Stomach smooth muscle (tissue), 2 donors: ENCODE measurements around the gene ADISSP.

Source experiments
- H3K27ac ChIP-seq: one replicate; pipeline ENCODE4 v1.7.0; 2013; ENCODE audit warnings: mild to moderate bottlenecking, low read length, inconsistent platforms
- H3K27me3 ChIP-seq, 2 donors: one replicate each; pipeline ENCODE4 v1.7.0; 2013; ENCODE audit warnings: low read length in 2 of 2; ENCODE audit not compliant: insufficient read depth in 2 of 2, control insufficient read depth in 1 of 2
- H3K36me3 ChIP-seq, 2 donors: one replicate each; pipeline ENCODE4 v1.7.0; 2013; ENCODE audit warnings: low read length in 2 of 2; ENCODE audit not compliant: control insufficient read depth in 2 of 2, insufficient read depth in 2 of 2
- H3K4me1 ChIP-seq: one replicate; pipeline ENCODE4 v1.7.0; 2013; ENCODE audit warnings: low read length; ENCODE audit not compliant: control insufficient read depth, insufficient read depth
- H3K4me3 ChIP-seq, 2 donors: one replicate each; pipeline ENCODE4 v1.7.0; 2013; ENCODE audit warnings: low read length in 2 of 2
- H3K9ac ChIP-seq, 2 donors: one replicate each; pipeline ENCODE4 v1.7.0; 2013; ENCODE audit warnings: low read length in 2 of 2, mild to moderate bottlenecking in 1 of 2
- H3K9me3 ChIP-seq, 2 donors: one replicate each; pipeline ENCODE4 v1.7.0; 2013; ENCODE audit warnings: low read length in 2 of 2; ENCODE audit not compliant: control insufficient read depth in 2 of 2
- donor health status: healthy.
- donor health status: Pancreatic carcinoma.

Gene ADISSP

DNA sequence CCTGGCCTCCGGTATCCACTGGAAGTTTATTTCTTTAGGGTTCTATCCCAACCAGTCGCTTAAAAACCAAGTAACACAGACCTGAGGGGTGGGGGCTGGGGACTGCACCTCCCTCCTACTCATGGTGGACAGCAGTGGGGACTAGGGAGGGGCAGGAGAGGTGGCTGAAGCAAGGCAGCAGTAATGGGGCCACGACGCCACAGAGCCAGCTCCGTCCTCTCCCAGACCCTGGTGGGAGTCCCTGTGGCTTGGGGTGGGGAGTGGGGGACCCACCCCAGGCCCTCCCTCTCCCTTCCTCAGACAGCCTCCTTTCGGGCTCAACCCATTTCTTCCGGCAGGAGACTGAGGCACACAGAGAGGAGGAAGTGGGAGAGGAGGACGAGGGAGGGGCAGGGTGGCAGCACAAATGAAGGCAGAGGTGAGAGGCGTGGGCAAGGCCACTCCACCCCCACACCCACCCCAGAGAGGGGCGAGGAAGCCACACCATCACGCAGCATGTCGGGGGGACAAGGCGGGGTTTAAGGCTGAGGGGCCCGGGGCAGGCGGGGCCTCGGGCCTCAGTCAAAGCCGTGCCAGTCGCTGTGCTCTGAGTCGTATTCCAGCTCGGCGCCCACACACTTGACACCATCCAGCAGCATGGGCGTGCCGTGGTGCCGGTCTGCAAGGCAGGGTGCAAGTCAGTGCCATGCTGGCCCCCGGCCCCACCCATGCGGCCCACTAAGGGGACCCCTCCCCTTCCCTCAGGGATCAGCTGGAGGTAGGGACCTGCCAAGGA, 13.9 kb downstream of the ADISSP start:
- Histone ChIP-seq H3K4me1 (peaks cover 15% of the 10 kb centered on the region), H3K9ac (no peak overlapping the region), H3K36me3 (peaks cover 32 to 38% of the 10 kb centered on the region in 2 donors), H3K4me3 (no peak overlapping the region), H3K27ac (peak overlapping the region; percentile 37), H3K27me3 (no peaks in the 10 kb centered on the region), H3K9me3 (no peaks in the 10 kb centered on the region)

DNA sequence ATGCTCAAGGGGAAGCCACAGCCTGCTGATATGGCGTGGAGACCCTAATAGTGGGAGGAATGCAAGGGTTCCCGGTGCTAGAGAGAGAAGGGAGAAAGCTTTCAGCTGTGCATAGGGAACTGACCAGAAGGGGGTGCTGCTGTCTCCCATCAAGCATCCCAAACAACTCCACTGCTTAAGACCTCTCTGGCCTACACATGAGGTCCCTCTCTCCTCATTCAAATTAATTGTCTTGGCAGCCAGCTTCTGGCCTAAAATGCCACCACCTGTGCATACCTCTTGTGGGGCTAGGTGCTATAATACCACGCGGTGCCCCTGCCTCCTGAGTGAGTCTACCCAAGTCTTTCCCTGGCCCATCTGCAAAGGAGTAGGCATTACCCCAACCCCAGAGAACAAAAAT, 14.5 kb downstream of the ADISSP start:
- Histone ChIP-seq H3K9me3 (no peaks in the 10 kb centered on the region), H3K4me1 (peaks cover 16% of the 10 kb centered on the region), H3K27me3 (no peaks in the 10 kb centered on the region), H3K4me3 (no peak overlapping the region), H3K36me3 (peaks cover 26 to 32% of the 10 kb centered on the region in 2 donors), H3K9ac (no peak overlapping the region), H3K27ac (peak overlapping the region; percentile 37)

DNA sequence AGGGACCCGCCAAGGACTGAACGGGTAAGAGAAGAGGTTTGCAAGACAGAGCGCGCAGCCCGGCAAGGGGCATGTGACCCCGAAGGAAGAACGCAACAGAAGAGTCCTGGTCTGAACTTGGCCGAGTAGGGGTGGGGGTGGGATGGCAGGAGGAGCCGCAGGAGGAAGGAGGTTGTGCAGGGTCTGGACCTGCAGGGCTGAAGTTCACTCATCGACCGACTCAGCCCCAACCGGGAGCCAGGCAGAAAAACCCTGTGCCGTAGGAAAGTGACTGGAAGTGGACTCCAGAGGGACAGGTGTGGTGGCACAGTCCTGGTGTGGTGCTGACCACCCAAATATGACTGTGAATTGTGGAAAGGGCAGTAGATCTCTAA, 15.2 kb downstream of the ADISSP start:
- H3K36me3 ChIP-seq = peaks cover 22 to 28% of the 10 kb centered on the region in 2 donors
- H3K27me3 ChIP-seq = no peaks in the 10 kb centered on the region
- no peak overlapping the region for H3K27ac ChIP-seq
- no peaks in the 10 kb centered on the region for H3K9me3 ChIP-seq
- peaks cover 16% of the 10 kb centered on the region for H3K4me1 ChIP-seq
- peak overlapping the region in 1 of 2 donors; percentile 40 for H3K4me3 ChIP-seq
- no peak overlapping the region for H3K9ac ChIP-seq

DNA sequence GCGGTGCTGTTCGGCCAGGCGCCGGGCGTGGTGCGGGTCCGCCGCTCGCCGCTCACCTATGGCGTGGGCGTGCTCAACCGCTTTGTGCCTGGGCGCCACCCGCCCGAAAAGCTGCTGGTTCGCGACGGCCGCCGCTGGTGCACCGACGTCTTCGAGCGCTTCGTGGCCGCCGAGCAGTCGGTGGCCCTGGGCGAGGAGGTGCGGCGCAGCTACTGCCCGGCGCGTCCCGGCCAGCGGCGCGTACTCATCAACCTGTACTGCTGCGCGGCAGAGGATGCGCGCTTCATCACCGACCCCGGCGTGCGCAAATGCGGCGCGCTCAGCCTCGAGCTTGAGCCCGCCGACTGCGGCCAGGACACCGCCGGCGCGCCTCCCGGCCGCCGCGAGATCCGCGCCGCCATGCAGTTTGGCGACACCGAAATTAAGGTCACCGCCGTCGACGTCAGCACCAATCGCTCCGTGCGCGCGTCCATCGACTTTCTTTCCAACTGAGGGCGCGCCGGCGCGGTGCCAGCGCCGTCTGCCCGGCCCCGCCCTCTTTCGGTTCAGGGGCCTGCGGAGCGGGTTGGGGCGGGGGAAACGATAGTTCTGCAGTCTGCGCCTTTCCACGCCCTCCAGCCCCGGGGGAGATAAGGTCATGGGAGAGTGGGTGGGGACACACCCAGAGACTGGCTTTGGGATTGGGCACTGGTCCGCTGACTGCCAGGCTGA, 15.7 kb downstream of the ADISSP start:
- Histone ChIP-seq H3K27me3 (no peaks in the 10 kb centered on the region), H3K9ac (no peak overlapping the region), H3K4me3 (peak overlapping the region in 1 of 2 donors; percentile 40), H3K4me1 (peaks cover 16% of the 10 kb centered on the region), H3K27ac (no peak overlapping the region), H3K36me3 (peaks cover 22 to 28% of the 10 kb centered on the region in 2 donors), H3K9me3 (no peaks in the 10 kb centered on the region)

DNA sequence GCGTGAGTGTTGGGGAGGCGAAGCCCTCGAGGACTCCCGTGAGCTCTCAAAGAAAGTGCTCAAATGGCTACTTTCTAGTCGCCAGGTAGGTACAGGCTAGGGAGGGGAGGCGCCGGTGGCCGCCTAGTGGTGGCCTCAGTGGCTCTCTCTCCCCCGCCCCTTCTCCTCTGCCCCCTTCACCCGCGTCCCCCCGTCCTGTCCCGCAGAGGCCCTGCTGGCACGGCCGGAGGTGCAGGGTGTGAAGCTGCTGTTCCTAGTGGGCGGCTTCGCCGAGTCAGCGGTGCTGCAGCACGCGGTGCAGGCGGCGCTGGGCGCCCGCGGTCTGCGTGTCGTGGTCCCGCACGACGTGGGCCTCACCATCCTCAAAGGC, 16.3 kb downstream of the ADISSP start:
- no peaks in the 10 kb centered on the region for H3K9me3 ChIP-seq
- peaks cover 16% of the 10 kb centered on the region for H3K4me1 ChIP-seq
- H3K27me3 ChIP-seq = no peaks in the 10 kb centered on the region
- H3K27ac ChIP-seq = no peak overlapping the region
- H3K4me3 ChIP-seq = no peak overlapping the region
- peaks cover 18 to 24% of the 10 kb centered on the region in 2 donors for H3K36me3 ChIP-seq
- H3K9ac ChIP-seq = no peak overlapping the region

DNA sequence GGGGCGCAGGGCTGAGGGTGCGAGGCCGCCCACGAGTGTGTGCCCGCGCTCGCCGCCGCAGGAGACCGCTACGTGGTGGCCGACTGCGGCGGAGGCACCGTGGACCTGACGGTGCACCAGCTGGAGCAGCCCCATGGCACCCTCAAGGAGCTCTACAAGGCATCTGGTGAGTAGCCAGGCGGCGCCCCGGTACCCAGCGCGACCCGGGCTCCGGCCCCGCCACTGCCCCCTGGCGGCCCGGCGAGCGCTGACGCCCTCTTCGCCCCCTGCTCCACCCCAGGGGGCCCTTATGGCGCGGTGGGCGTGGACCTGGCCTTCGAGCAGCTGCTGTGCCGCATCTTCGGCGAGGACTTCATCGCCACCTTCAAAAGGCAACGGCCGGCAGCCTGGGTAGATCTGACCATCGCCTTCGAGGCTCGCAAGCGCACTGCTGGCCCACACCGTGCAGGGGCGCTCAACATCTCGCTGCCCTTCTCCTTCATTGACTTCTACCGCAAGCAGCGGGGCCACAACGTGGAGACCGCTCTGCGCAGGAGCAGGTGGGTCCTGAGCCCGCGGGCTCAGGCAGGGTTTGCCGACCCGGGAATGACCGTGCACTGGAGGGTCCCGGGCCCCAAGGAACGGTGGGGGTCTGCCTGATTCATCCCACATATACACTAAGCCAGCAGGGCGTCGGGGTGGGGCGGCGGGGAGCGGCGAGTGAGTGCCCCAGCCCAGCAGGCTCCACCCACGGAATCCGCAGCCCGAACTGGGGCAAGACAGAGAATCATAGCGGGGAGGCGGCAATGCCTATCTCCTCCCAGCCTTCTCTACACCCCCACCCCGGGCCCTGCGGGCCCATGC, 17.6 kb downstream of the ADISSP start:
- Histone ChIP-seq H3K4me1 (peaks cover 16% of the 10 kb centered on the region), H3K9me3 (no peaks in the 10 kb centered on the region), H3K9ac (no peak overlapping the region), H3K27ac (no peak overlapping the region), H3K27me3 (no peaks in the 10 kb centered on the region), H3K4me3 (no peak overlapping the region), H3K36me3 (peaks cover 10 to 13% of the 10 kb centered on the region in 2 donors)

DNA sequence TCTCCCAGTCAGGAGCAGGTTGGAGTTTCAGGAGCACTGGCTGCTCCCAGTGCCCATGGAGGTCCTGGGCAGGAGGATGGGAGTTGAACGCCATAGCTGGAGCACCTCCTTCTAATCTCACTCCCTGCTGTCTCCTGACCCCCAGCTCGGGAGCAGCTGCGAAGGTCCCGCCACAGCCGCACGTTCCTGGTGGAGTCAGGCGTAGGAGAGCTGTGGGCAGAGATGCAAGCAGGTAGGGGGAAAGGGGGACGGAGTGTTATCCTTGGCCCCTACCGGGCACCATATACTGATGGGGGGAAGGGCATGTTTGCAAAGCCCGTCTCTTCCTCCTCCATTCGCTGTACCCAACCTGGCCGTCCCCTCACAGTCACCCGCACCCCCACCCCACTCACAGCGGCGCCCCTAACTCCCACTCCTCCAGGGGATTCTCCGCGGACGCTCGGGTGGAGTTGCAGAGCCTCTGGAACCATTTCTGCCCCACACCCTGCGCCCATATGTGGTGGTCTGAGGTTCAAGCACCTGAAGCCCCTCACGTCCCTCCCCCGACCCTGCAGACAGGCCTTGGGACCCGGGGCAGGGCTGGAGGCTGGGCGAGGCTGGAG, 18.4 kb downstream of the ADISSP start:
- peaks cover 16% of the 10 kb centered on the region for H3K4me1 ChIP-seq
- peaks cover 3 to 4% of the 10 kb centered on the region in 2 donors for H3K27me3 ChIP-seq
- H3K36me3 ChIP-seq = peaks cover 6 to 10% of the 10 kb centered on the region in 2 donors
- no peak overlapping the region for H3K9ac ChIP-seq
- no peak overlapping the region for H3K27ac ChIP-seq
- H3K4me3 ChIP-seq = no peak overlapping the region
- H3K9me3 ChIP-seq = no peaks in the 10 kb centered on the region

DNA sequence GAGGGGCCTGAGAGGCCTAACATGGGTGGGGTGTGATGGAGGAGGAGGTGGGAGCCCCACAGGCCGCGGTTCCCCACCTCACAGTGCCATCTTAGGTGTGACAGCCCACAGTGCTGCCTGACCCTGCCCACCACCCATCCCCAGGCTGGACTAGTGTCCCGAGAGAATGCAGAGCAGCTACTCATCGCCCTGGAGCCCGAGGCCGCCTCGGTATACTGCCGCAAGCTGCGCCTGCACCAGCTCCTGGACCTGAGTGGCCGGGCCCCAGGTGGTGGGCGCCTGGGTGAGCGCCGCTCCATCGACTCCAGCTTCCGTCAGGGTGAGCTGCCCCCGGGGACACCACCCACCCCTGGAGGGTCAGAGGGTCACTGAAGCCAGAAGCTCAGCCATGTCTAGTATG, 19.5 kb downstream of the ADISSP start:
- Histone ChIP-seq H3K9ac (no peak overlapping the region), H3K27ac (no peak overlapping the region), H3K27me3 (peaks cover 3 to 5% of the 10 kb centered on the region in 2 donors), H3K36me3 (peaks cover 5 to 10% of the 10 kb centered on the region in 2 donors), H3K4me1 (peaks cover 9% of the 10 kb centered on the region), H3K9me3 (no peaks in the 10 kb centered on the region), H3K4me3 (no peak overlapping the region)

DNA sequence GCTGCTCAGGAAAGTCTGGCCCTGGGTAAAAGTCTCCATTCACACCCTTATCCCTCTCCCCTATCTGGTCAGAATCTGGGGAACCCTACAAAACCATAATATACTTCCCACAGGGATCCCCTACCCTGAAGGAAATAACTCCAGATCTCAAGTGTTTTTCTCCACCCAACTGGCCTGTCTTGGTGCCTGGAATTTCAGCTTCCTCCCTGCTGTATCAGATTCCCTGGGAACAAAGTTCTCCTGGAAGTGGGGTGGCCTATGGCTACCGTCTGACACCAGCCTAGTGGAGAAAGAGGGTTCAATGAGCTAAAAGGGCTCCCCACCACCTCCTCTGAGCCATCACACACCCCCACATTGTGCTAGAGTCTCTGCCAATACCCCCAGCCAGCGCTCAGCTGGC, 20.1 kb downstream of the ADISSP start:
- Histone ChIP-seq H3K27ac (no peak overlapping the region), H3K9ac (no peak overlapping the region), H3K36me3 (peaks cover 5 to 8% of the 10 kb centered on the region in 2 donors), H3K4me3 (no peak overlapping the region), H3K9me3 (no peaks in the 10 kb centered on the region), H3K27me3 (peaks cover 3 to 5% of the 10 kb centered on the region in 2 donors), H3K4me1 (peaks cover 6% of the 10 kb centered on the region)

DNA sequence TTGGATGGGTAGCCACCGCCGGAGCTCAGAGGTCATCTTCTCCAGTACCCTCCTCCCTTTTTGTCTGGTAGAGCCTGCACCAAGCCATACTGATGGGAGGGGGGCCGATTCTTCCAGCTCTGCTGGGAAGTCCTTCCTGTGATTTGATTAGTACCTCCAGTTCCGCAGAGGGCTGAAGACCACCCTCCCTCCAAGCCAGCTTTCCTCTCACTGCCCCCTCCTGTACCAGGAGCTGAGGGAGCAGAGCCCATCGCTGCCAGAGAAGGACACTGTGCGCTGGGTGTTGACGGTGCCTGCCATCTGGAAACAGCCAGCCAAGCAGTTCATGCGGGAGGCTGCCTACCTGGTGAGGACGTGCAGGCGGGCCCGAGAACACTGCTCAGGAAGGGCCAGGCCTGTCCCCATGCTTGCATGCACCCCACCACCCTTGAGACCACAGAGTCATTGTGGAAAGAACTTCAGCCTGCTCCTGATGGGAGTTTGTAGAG, 21.8 kb downstream of the ADISSP start:
- Histone ChIP-seq H3K9ac (no peak overlapping the region), H3K27ac (no peak overlapping the region), H3K4me3 (no peak overlapping the region), H3K27me3 (peaks cover 3 to 5% of the 10 kb centered on the region in 2 donors), H3K4me1 (peaks cover 3% of the 10 kb centered on the region), H3K36me3 (peaks cover under 1 to 4% of the 10 kb centered on the region in 2 donors), H3K9me3 (no peaks in the 10 kb centered on the region)
